Measurements from ENCODE around the gene ACTR2. TPM values are rescaled to one million over a fixed set of nuclear protein-coding genes. Genes with fewer than 3 reads are reported as not detected.
"Not testable (repeated sequence)": the region's sequence is repeated elsewhere in the genome, so short reads cannot be mapped to it uniquely, and the experiment has no call there.

ACTR2 gene
- total RNA-seq, 2 donors from 2014 or later = 26.0 to 46.7 TPM

DNA sequence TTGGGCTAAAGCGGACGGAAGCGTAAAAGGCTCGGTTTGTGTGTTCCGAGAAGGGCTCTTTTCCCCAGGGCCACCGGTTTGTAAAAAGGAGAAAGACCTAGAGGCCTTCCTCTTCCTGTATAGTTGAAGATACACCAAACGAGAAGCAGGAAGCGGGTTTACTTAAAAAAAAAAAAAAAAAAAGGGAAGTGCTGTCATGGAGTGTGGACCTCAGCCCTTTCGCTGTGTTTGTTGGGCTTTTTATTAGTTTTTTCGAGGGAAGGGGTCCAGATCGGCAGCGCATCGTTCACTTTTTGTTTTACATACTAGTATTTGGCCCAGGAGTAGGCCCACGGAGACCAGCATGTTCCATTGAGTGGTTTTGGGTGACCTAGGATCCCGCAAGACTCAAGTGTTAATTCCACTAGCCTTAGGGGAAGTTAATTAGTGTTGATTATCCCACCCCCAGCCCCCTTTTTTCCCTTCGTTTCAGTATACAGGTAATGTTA lies 676 bp downstream of the ACTR2 start:
- no peaks in the 10 kb centered on the region for H3K36me3 ChIP-seq (replicated peaks in 1 of 2; ENCODE audit: insufficient read depth in 1 of 2, low read depth in 2 of 2)
- no peak for DNase-seq
- TF ChIP-seq, protein P1, sequence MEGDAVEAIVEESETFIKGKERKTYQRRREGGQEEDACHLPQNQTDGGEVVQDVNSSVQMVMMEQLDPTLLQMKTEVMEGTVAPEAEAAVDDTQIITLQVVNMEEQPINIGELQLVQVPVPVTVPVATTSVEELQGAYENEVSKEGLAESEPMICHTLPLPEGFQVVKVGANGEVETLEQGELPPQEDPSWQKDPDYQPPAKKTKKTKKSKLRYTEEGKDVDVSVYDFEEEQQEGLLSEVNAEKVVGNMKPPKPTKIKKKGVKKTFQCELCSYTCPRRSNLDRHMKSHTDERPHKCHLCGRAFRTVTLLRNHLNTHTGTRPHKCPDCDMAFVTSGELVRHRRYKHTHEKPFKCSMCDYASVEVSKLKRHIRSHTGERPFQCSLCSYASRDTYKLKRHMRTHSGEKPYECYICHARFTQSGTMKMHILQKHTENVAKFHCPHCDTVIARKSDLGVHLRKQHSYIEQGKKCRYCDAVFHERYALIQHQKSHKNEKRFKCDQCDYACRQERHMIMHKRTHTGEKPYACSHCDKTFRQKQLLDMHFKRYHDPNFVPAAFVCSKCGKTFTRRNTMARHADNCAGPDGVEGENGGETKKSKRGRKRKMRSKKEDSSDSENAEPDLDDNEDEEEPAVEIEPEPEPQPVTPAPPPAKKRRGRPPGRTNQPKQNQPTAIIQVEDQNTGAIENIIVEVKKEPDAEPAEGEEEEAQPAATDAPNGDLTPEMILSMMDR (IDR thresholded peaks at IDR 0.05) = no peak
- no peak for TF ChIP-seq POLR2A (IDR thresholded peaks at IDR 0.05)
- intact Hi-C loops (cut with DNase I) = no loop called here
- no peaks in the 10 kb centered on the region for H3K27me3 ChIP-seq
- WGBS, 2 donors = 1% methylated on average over 15 to 16 of the region's 16 CpGs
- peak overlapping the region; percentile 71 for H3K4me3 ChIP-seq
- H3K4me1 ChIP-seq = peaks cover 37% of the 10 kb centered on the region
- no peaks in the 10 kb centered on the region for H3K9me3 ChIP-seq
- peak; percentile 40 for ATAC-seq
- H3K27ac ChIP-seq = peak overlapping the region; percentile 93 to 99 (median 96)

DNA sequence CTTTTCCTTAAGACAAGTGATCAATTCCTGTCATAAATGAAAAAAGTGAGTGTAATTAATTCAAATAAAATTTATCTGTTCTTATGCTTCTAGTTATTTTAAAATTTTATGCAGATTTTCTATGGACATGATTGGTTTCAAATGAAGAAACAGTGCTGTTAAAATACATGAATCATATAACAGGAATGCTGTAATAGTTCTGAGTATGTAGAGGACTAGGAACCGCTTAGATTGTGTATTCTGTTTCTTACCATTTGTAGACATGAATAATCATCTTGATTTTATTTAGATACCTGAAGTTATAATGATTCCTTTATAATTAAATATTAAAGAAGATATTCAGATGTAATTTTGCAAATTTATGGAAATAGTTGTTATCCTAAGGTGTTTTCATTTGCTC lies 3.5 kb downstream of the ACTR2 start:
- H3K27ac ChIP-seq = no peak overlapping the region
- ATAC-seq (no peak), DNase-seq (no peak)
- intact Hi-C loops (cut with DNase I) = no loop called here
- no peaks in the 10 kb centered on the region for H3K9me3 ChIP-seq
- TF ChIP-seq, protein P1 (IDR thresholded peaks at IDR 0.05) = no peak
- TF ChIP-seq POLR2A (IDR thresholded peaks at IDR 0.05) = no peak
- H3K36me3 ChIP-seq (replicated peaks in 1 of 2; ENCODE audit: insufficient read depth in 1 of 2, low read depth in 2 of 2) = no peaks in the 10 kb centered on the region
- WGBS, 2 donors = 79 to 98% methylated on average over 1 of the region's 1 CpG
- H3K27me3 ChIP-seq = no peaks in the 10 kb centered on the region
- H3K4me1 ChIP-seq = peaks cover 44% of the 10 kb centered on the region
- H3K4me3 ChIP-seq = no peak overlapping the region

DNA sequence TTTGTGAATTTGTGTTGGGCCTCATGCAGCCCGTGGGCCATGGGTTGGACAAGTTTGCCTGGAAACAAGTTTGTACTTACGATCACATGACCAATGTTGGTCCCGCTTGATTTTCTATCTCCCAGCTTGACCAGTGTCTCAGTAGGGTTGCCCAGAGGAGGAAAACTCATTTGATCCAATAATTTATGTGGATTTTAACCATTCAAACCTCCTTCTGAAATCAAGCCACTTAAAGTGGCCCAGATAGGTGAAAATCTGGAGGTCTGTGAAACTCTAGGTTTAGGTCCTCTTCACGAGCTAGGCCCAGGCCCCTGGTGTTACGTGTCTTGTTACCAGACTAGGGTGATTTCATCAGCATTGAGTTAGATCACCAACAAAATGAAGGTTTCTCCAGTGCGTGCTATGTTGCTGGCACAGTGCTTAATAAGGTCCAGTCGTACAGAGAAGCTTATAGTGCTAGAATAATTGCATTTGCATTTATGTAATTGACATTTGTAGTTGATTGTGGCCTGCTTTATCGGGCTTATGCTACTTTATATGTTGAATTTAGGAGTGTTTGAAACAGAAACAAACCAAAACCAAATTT lies 4.4 kb downstream of the ACTR2 start:
- H3K4me3 ChIP-seq = no peak overlapping the region
- DNase-seq (no peak), ATAC-seq (no peak)
- no peak overlapping the region for H3K27ac ChIP-seq
- H3K9me3 ChIP-seq = no peaks in the 10 kb centered on the region
- H3K4me1 ChIP-seq = peaks cover 35% of the 10 kb centered on the region
- H3K27me3 ChIP-seq = no peaks in the 10 kb centered on the region
- no peak for TF ChIP-seq POLR2A (IDR thresholded peaks at IDR 0.05)
- TF ChIP-seq, protein P1 (IDR thresholded peaks at IDR 0.05) = no peak
- WGBS, 2 donors = 83% methylated on average over 8 of the region's 8 CpGs
- intact Hi-C loops (cut with DNase I) = no loop called here
- H3K36me3 ChIP-seq (replicated peaks in 1 of 2; ENCODE audit: insufficient read depth in 1 of 2, low read depth in 2 of 2) = no peaks in the 10 kb centered on the region

DNA sequence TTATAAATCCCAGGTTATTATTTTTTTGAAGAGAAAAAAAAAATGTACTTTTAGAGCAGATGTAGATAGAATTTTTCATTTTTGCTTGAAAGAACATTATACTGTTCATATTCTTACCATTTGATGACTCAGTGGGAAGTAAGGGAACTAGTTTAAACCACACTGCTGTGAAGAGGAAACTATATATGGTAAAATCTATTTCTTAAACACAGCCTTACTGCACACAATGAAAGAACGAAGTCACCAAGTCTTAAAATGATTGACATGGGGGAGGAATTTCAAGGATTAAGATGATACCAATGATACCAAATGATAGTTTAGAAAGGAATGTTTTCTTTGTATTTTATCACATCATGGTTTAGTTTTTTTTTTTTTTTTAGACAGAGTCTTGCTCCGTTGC lies 5.0 kb downstream of the ACTR2 start:
- TF ChIP-seq, protein P1 (IDR thresholded peaks at IDR 0.05) = no peak
- TF ChIP-seq POLR2A (IDR thresholded peaks at IDR 0.05) = no peak
- intact Hi-C loops (cut with DNase I) = no loop called here
- Histone ChIP-seq H3K27ac (no peak overlapping the region), H3K4me3 (no peak overlapping the region), H3K4me1 (peaks cover 34% of the 10 kb centered on the region), H3K9me3 (no peaks in the 10 kb centered on the region), H3K36me3 (replicated peaks in 1 of 2; ENCODE audit: insufficient read depth in 1 of 2, low read depth in 2 of 2) (no peaks in the 10 kb centered on the region), H3K27me3 (no peaks in the 10 kb centered on the region)
- WGBS, 2 donors = 85 to 92% methylated on average over 2 of the region's 2 CpGs
- DNase-seq = no peak
- no peak for ATAC-seq

DNA sequence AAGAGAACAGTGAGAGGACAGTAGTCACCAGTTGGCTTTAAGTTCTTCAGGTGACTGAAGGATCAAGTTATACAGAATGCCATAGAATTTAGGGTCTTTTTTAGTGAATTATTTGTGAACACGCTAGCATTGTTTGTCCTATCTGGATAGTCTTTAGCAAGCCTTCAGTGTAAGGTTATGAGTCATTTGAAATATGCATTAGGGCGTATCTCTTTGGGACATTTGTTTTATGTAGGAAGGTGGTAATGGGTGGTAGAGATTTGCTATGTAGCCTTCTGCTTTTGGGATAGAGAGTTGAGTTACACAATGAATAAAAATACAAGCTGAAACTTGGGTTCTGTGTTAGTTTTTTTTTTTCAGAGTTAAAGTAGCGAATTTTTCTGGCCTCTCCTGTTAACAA lies 13.0 kb downstream of the ACTR2 start:
- ATAC-seq = no peak
- WGBS, 2 donors = 94 to 95% methylated on average over 3 of the region's 3 CpGs
- TF ChIP-seq, protein P1 (IDR thresholded peaks at IDR 0.05) = no peak
- TF ChIP-seq POLR2A (IDR thresholded peaks at IDR 0.05) = no peak

DNA sequence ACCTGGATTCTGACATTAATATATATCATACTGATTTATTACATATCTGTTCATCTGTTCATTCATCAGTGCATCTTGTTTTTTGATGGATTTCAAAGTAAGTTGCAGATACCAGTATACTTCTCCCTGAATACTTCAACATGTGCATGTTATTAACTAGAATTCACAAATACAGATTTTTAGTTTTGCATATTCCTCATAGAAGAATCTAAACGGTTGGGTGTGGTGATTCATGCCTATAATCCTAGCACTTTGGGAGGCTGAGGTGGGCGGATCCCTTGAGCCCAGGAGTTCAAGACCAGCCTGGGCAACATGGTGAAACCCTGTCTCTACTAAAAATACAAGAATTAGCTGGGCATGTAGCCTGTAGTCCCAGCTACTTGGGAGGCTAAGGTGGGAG lies 16.8 kb downstream of the ACTR2 start:
- intact Hi-C loops (cut with DNase I); H3K9me3 ChIP-seq; DNase-seq; ATAC-seq; H3K36me3 ChIP-seq (replicated peaks in 1 of 2; ENCODE audit: insufficient read depth in 1 of 2, low read depth in 2 of 2); H3K27me3 ChIP-seq; H3K4me3 ChIP-seq; H3K27ac ChIP-seq; H3K4me1 ChIP-seq: not testable (repeated sequence)
- 73 to 81% methylated on average over 2 of the region's 2 CpGs for WGBS, 2 donors

More for the DNA sequence above, 13.0 kb downstream of the ACTR2 start:
- Histone ChIP-seq H3K27ac (no peak overlapping the region), H3K9me3 (no peaks in the 10 kb centered on the region), H3K27me3 (no peaks in the 10 kb centered on the region), H3K4me1 (no peaks in the 10 kb centered on the region), H3K36me3 (replicated peaks in 1 of 2; ENCODE audit: insufficient read depth in 1 of 2, low read depth in 2 of 2) (peaks cover 2 to 6% of the 10 kb centered on the region in 2 donors), H3K4me3 (no peak overlapping the region)
- DNase-seq = no peak
- intact Hi-C loops (cut with DNase I) = no loop called here
